Testis (tissue), 3 donors: ENCODE results near the gene SH3BP2. TPM values are rescaled to one million over a fixed set of nuclear protein-coding genes. Genes with fewer than 3 reads are reported as not detected.

Source experiments
- DNase-seq: peaks from one replicate; pipeline ENCODE4 v3.0.0-alpha.2; 2019
- H3K27ac ChIP-seq, 2 donors: fragments of 200-600 bp; sonication (generic); one replicate each; pipeline ENCODE4 v1.5.1; 2019
- H3K27me3 ChIP-seq: fragments of 200-600 bp; sonication (generic); one replicate; pipeline ENCODE4 v1.5.1; 2019
- H3K36me3 ChIP-seq: fragments of 200-600 bp; sonication (generic); one replicate; pipeline ENCODE4 v1.5.1; 2017; ENCODE audit warnings: low read depth; ENCODE audit errors: missing control alignments
- H3K4me1 ChIP-seq: fragments of 200-600 bp; sonication (generic); one replicate; pipeline ENCODE4 v1.5.1; 2019
- H3K4me3 ChIP-seq, 2 donors: fragments of 200-600 bp; sonication (generic); one replicate each; pipeline ENCODE4 v1.5.1; 2017 to 2019
- H3K9me3 ChIP-seq: fragments of 200-600 bp; sonication (generic); one replicate; pipeline ENCODE4 v1.5.1; 2017
- CTCF ChIP-seq, 3 experiments: fragments of 450-650 bp in 2 of 3; fragments of 200-600 bp in 1 of 3; sonication (generic) in 1 of 3; IDR thresholded peaks; one replicate each; pipeline ENCODE4 v1.5.1; 2016 to 2019; ENCODE audit warnings: antibody characterized with exemption in 3 of 3, mild to moderate bottlenecking in 2 of 3, moderate library complexity in 1 of 3
- POLR2A ChIP-seq: fragments of 450-650 bp; IDR thresholded peaks from one replicate; pipeline ENCODE4 v1.6.1; 2017; ENCODE audit warnings: antibody characterized with exemption, mild to moderate bottlenecking, moderate library complexity
- WGBS, 2 donors: methylation state at CpG; one replicate each; pipeline ENCODE4 v1.1.5; 2018; 5-methylcytosine and 5-hydroxymethylcytosine counted together
- intact Hi-C: fragments of 100-400 bp; cut with DNase I; formaldehyde crosslinking; loops from one replicate; pipeline ENCODE4 v1.15.1; 2023; ENCODE audit warnings: low total_unique reads
- polyA plus RNA-seq: library from polyadenylated mRNA; stranded (reverse); fragments of 350-450 nt; fragmentation: Illumina TruSeq; extraction: RNeasy Lipid Tissue Mini Kit (QIAGEN cat#74804); gene quantifications from one replicate; pipeline ENCODE4 v1.2.3, GENCODE V29; 2014; ENCODE audit warnings: low read depth, low replicate concordance; ENCODE audit not compliant: insufficient read depth
- total RNA-seq, 2 donors: library from RNA; depleted of rRNA; stranded (reverse); fragments of >200 nt; gene quantifications; one replicate each; pipeline ENCODE4 v1.2.3, GENCODE V29; 2016

The SH3BP2 gene
- total and polyA plus RNA-seq, 3 donors from 2014 or later: 26.6 to 47.3 (median 45.0) TPM

- Histone ChIP-seq H3K27me3 (no peaks in the 10 kb centered on the region), H3K4me3 (no peak overlapping the region), H3K27ac (no peak overlapping the region), H3K9me3 (no peaks in the 10 kb centered on the region), H3K4me1 (peaks cover 2% of the 10 kb centered on the region), H3K36me3 (no peaks in the 10 kb centered on the region)
- TF ChIP-seq POLR2A: no peak
- TF ChIP-seq CTCF (IDR thresholded peaks at IDR 0.05): no peak
- 95 to 97% methylated on average over 12 of the region's 12 CpGs for WGBS, 2 donors
- DNase-seq: no peak
- intact Hi-C loops: loop anchor here (10.0 kb wide), 2 partner anchors 169 to 279 kb away; no protein-coding TSS in a partner anchor
Measured at GRCh38 chr4:2765832-2766526, 26.9 kb upstream of the SH3BP2 start.

GRCh38 chr4:2767046-2767704 lies 25.7 kb upstream of the SH3BP2 start:
- H3K27ac ChIP-seq: no peak overlapping the region
- DNase-seq: no peak
- H3K4me1 ChIP-seq: peaks cover 2% of the 10 kb centered on the region
- H3K27me3 ChIP-seq: no peaks in the 10 kb centered on the region
- intact Hi-C loops: loop anchor here (10.0 kb wide), 2 partner anchors 168 to 278 kb away; no protein-coding TSS in a partner anchor
- no peaks in the 10 kb centered on the region for H3K36me3 ChIP-seq
- WGBS, 2 donors: 85 to 95% methylated on average over 4 to 5 of the region's 5 CpGs
- no peaks in the 10 kb centered on the region for H3K9me3 ChIP-seq
- no peak overlapping the region for H3K4me3 ChIP-seq
- no peak for TF ChIP-seq POLR2A
- no peak for TF ChIP-seq CTCF (IDR thresholded peaks at IDR 0.05)

GRCh38 chr4:2767705-2768074 lies 25.2 kb upstream of the SH3BP2 start:
- Histone ChIP-seq H3K9me3 (no peaks in the 10 kb centered on the region), H3K4me1 (peaks cover 2% of the 10 kb centered on the region), H3K27me3 (no peaks in the 10 kb centered on the region), H3K36me3 (no peaks in the 10 kb centered on the region), H3K27ac (no peak overlapping the region), H3K4me3 (no peak overlapping the region)
- 49% methylated on average over 11 of the region's 11 CpGs; no CpG with 5 or more reads in 1 of the 2 donors for WGBS, 2 donors
- intact Hi-C loops: loop anchor here (10.0 kb wide), 2 partner anchors 167 to 277 kb away; no protein-coding TSS in a partner anchor
- TF ChIP-seq CTCF (IDR thresholded peaks at IDR 0.05) (no peak), POLR2A (no peak)
- DNase-seq: no peak

- DNase-seq: no peak
- Histone ChIP-seq H3K9me3 (no peaks in the 10 kb centered on the region), H3K27ac (no peak overlapping the region), H3K4me3 (no peak overlapping the region), H3K4me1 (peaks cover 2% of the 10 kb centered on the region), H3K27me3 (no peaks in the 10 kb centered on the region), H3K36me3 (no peaks in the 10 kb centered on the region)
- 88 to 91% methylated on average over 9 of the region's 9 CpGs for WGBS, 2 donors
- no peak for TF ChIP-seq CTCF (IDR thresholded peaks at IDR 0.05)
- no peak for TF ChIP-seq POLR2A
- intact Hi-C loops: loop anchor here (10.0 kb wide), 2 partner anchors 167 to 277 kb away; no protein-coding TSS in a partner anchor
Measured at GRCh38 chr4:2768124-2768523, 24.8 kb upstream of the SH3BP2 start.
